ENCODE results near the gene CCDC175.

- TF ChIP-seq, protein P1, sequence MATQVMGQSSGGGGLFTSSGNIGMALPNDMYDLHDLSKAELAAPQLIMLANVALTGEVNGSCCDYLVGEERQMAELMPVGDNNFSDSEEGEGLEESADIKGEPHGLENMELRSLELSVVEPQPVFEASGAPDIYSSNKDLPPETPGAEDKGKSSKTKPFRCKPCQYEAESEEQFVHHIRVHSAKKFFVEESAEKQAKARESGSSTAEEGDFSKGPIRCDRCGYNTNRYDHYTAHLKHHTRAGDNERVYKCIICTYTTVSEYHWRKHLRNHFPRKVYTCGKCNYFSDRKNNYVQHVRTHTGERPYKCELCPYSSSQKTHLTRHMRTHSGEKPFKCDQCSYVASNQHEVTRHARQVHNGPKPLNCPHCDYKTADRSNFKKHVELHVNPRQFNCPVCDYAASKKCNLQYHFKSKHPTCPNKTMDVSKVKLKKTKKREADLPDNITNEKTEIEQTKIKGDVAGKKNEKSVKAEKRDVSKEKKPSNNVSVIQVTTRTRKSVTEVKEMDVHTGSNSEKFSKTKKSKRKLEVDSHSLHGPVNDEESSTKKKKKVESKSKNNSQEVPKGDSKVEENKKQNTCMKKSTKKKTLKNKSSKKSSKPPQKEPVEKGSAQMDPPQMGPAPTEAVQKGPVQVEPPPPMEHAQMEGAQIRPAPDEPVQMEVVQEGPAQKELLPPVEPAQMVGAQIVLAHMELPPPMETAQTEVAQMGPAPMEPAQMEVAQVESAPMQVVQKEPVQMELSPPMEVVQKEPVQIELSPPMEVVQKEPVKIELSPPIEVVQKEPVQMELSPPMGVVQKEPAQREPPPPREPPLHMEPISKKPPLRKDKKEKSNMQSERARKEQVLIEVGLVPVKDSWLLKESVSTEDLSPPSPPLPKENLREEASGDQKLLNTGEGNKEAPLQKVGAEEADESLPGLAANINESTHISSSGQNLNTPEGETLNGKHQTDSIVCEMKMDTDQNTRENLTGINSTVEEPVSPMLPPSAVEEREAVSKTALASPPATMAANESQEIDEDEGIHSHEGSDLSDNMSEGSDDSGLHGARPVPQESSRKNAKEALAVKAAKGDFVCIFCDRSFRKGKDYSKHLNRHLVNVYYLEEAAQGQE (IDR thresholded peaks at IDR 0.05; ENCODE audit: low read depth, low read length) = no peak
- TF ChIP-seq POLR2AphosphoS5 (IDR thresholded peaks at IDR 0.05; ENCODE audit: low read length) (no peak), CBX5 (IDR thresholded peaks at IDR 0.05; ENCODE audit: low read depth) (no peak), EZH2 (IDR thresholded peaks at IDR 0.05; ENCODE audit: borderline replicate concordance, control insufficient read depth, low read depth, low read length) (no peak), JUND (IDR thresholded peaks at IDR 0.05; ENCODE audit: low read depth, low read length) (no peak)
These were observed 6.4 kb upstream of the CCDC175 start for GRCh38 chr14:59582845-59583509.

Measured in GM12878 (cell line).